Measurements from ENCODE around the gene OR5L1. TPM values are rescaled to one million over a fixed set of nuclear protein-coding genes. Genes with fewer than 3 reads are reported as not detected.

Gene OR5L1
- total RNA-seq: not detected in 2 replicates

DNA sequence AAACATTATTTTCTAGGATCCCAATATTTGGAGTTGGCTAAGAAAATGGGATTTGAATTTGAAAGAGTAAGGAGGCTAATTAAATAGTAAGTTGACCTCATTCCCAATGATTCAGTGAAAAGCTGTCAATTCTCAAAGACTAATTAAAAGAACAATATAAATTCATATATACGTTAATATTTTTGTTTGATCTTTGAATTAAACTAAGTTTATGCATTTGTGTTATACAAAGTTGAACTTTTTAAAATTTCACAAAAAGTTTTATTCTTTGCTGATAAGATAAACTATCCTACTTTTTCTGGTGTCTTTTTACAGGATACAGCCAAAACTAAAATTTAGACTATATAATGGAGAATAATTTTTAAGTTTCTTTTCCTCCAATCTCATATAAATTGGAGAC lies at the start of gene OR5L1:
OR5L1 (plus strand) TSS at position 301 of the 400 bp plus-strand sequence. CDS start 100 bp downstream, outside the sequence.
- no peak for DNase-seq (ENCODE audit: extremely low read depth, low read depth, low spot score)

DNA sequence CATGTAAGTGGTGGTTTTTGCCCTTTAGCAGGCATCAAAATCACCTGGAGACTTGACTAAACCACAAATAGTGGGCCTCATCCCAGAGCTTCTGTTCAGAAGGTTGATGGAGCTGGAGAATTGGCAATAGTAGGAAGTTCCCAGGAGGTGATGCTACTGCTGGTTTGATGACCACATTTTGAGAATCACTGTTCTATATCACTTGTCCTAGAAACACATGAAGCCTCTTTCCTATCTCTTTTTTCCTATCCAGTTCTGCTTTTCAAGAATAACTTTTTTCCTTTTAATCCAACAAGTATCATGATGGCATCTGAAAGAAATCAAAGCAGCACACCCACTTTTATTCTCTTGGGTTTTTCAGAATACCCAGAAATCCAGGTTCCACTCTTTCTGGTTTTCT lies 38.0 kb upstream of the OR5L1 start, which contains the start of gene OR5D13:
OR5D13 (plus strand) TSS at position 301 of the 400 bp plus-strand sequence; CDS start at position 301, 0 bp downstream.
- no peak for DNase-seq (ENCODE audit: extremely low read depth, low read depth, low spot score)

DNA sequence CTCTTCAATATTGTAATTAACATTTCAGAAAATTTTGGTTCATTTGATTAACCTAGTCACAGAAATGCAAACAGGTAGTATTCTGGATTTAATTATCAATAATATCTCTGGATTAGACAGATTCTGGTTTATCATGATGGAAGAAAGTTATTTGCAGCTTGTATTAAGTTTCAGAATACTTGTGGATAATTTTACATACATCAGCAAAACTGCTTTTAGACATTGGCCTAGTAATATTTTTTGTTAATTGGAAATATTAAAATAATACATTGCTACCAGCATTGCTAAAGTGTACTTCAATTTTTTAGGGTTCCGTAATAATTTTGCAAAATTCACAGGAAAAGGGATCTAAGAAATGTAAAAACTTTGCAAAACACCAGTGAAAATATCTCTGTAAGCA lies 19.6 kb upstream of the OR5L1 start:
- no peak for DNase-seq (ENCODE audit: extremely low read depth, low read depth, low spot score)

DNA sequence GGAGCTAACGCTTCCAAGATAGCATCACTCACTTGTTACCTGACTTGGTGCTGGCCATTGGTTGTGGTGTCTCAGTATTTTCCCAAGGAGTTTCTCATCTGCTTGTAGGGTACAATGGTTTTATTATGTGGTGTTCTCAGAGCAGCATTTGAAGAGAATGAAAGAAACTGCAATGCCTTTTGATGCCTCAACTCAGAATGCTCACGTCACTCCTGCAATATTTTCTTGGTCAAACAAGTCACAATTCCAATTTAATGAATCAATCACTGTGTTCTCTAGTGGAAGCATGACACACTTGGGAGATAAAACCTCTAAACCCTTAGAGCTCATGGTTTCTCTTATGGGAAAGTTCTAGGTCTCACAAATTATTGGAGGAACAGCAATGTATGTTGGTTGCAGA lies 17.8 kb upstream of the OR5L1 start:
- no peak for DNase-seq (ENCODE audit: extremely low read depth, low read depth, low spot score)

DNA sequence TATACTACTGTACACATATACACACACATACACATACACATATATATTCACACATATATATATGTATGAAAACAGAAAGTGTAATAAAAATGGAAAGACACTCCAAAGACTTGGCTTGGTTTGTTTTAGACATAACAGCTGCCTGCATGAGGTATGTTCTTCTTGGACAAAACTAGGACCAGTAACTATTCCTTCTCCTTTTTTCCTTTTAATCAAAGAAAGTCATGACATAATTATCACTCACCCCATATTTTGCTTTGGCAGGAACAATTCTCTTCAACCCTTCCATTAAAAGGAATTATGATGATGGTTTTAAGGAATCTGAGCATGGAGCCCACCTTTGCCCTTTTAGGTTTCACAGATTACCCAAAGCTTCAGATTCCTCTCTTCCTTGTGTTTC lies 15.9 kb upstream of the OR5L1 start, which contains the start of gene OR5D14:
OR5D14 (plus strand) TSS at position 301 of the 400 bp plus-strand sequence; CDS start at position 301, 0 bp downstream.
- DNase-seq (ENCODE audit: extremely low read depth, low read depth, low spot score): no peak

DNA sequence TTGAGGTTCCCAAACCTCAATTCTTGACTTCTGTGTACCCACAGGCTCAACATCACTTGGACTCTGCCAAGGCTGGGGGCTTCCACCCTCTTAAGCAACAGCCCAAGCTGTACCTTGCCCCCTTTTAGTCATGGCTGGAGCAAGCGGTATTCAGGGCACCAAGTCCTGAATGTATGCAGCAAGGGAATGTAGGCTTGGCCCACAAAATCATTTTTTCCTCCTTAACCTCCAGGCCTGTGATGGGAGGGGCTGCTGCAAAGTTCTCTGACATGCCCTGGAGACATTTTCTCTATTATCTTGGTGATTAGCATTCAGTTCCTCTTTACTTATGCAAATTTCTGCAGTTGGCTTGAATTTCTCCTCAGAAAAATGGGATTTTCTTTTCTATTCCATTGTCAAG lies 4.9 kb upstream of the OR5L1 start:
- no peak for DNase-seq (ENCODE audit: extremely low read depth, low read depth, low spot score)

DNA sequence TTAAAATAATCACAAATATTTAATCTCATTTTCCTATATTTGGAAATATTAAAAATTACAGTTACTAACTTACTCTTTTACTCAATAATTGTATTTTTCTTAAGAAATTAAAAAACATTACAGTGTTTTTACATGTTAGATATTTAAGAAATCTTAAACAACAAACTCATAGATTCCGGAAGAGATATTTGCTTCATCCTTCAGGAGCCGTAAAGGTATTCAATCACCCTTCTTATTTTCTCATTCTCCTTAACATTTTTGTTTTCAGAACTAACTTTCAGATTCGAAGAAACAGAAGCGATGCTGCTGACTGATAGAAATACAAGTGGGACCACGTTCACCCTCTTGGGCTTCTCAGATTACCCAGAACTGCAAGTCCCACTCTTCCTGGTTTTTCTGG lies 8.2 kb downstream of the OR5L1 start, which contains the start of gene OR5D18:
OR5D18 (plus strand) TSS at position 301 of the 400 bp plus-strand sequence; CDS start at position 301, 0 bp downstream.
- DNase-seq (ENCODE audit: extremely low read depth, low read depth, low spot score): no peak

DNA sequence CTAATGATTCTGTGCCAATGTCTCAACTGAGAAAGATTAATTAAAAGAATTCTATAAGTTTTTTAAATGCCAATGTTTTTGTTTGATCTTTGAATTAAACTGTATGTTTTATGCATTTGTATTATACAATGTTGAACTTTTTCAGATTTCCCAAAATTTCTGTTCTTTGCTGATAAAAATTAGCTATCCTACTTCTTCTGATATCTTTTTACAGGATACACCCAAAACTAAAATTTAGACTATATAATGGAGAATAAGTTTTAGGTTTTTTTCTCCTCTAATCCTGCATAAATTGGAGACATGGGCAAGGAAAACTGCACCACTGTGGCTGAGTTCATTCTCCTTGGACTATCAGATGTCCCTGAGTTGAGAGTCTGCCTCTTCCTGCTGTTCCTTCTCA lies 15.8 kb downstream of the OR5L1 start, which contains the start of gene OR5L2:
OR5L2 (plus strand) TSS at position 301 of the 400 bp plus-strand sequence; CDS start at position 301, 0 bp downstream.
- no peak for DNase-seq (ENCODE audit: extremely low read depth, low read depth, low spot score)

DNA sequence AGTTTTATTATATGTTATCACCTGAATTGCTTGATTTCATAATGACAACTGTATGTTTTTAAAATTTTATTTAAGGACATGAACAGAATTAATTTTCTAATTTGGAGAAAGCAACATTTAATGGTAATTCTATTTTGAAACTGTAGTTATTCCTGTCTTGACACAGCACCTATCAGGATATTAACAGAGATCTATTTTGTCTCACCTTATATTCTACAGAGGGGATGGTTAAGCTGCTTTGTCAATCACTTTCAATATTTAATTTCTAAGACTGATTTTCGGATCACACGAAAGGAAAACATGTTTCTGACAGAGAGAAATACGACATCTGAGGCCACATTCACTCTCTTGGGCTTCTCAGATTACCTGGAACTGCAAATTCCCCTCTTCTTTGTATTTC lies 27.3 kb downstream of the OR5L1 start, which contains the start of gene OR5D16:
OR5D16 (plus strand) TSS at position 301 of the 400 bp plus-strand sequence; CDS start at position 301, 0 bp downstream.
- DNase-seq (ENCODE audit: extremely low read depth, low read depth, low spot score): no peak

DNA sequence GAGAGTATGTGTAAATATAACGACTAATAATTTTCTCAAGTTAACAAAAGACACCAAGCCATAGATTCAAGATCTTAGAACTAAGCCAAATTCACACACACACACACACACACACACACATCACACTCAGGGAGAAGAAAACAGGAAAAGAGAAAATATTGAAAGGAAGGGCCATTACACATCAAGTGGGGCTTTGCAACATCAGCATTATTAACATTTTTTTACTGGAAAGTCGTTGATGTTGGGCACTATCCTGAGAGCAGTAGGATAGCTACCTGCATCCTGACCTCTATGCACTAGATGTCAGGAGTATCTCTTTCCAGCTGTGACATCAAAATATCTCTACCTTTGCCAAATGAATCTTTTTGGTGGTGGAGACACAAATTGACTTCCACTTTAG lies 36.3 kb downstream of the OR5L1 start:
- no peak for DNase-seq (ENCODE audit: extremely low read depth, low read depth, low spot score)

DNA sequence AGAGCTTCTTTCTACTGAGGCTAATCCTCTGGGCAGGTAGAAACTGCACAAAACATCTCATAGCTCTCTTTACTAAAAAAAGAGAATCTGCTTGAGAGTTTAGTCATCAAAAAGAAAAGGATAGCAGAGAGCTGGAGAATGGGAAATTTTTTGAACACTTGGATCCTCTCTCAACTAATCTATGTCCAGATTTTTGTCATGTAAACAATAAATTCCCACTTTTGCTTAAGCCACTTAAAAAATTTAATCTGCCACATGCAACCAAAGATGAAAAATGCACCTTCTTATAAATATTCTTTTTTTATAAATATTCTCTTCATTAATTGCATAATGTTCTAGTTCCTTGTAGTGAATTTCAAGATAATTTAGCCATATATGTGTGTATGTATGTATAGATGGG lies 37.9 kb downstream of the OR5L1 start:
- DNase-seq (ENCODE audit: extremely low read depth, low read depth, low spot score): no peak

DNA sequence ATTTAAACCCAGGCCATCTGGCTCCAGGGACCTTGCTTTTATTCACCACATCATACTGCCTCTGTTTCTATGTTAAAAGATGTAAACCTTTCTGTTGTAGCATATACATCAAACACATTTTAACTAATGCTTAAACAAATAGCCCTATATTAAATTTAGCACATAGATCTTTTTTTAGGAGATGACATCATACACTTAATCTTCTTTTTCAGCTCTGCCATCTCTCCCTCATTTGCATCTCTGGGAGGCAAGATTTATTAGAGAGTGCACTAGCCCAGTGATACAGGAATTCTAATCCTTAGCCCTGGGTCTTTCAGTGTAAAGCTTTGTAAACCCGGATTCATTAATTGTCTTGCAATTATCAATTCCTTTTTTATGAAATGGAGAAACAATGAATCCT lies 41.0 kb downstream of the OR5L1 start:
- no peak for DNase-seq (ENCODE audit: extremely low read depth, low read depth, low spot score)

DNA sequence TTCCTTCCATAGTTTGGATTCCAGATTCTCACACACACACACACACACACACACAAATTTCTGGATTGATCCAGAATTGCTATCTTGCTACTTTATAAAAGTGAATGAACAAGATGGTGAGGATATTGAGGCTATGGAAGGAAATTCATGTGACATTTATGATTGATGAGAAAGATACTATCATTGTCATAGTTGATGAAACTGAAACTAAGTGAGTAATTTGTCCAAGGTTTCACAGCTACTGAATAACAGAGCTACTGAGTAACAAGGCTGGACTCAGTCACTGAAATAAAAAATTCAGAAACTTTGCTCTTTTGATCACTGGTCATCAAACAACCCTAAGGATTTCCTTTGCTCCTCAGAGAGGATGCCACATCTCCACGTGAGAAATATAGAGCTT lies 43.5 kb downstream of the OR5L1 start:
- DNase-seq (ENCODE audit: extremely low read depth, low read depth, low spot score): no peak

Other genes starting within 250 kb of the OR5L1 start
- gene OR4C16, start 239.2 kb upstream of the OR5L1 start, total RNA-seq: not detected in 2 replicates
- gene OR4C11, start 203.7 kb upstream of the OR5L1 start, total RNA-seq: not detected in 2 replicates
- not detected in 2 replicates for gene OR4P4, start 176.3 kb upstream of the OR5L1 start, total RNA-seq
- not detected in 2 replicates for gene OR4S2, start 163.0 kb upstream of the OR5L1 start, total RNA-seq
- not detected in 2 replicates for gene OR4C6, start 149.2 kb upstream of the OR5L1 start, total RNA-seq
- gene OR5D13, start 37.9 kb upstream of the OR5L1 start, total RNA-seq: not detected in 2 replicates
- gene OR5D14, start 15.8 kb upstream of the OR5L1 start, total RNA-seq: not detected in 2 replicates
- gene OR5D18, start 8.3 kb downstream of the OR5L1 start, total RNA-seq: not detected in 2 replicates
- not detected in 2 replicates for gene OR5L2, start 15.9 kb downstream of the OR5L1 start, total RNA-seq
- not detected in 2 replicates for gene OR5D16, start 27.4 kb downstream of the OR5L1 start, total RNA-seq
- not detected in 2 replicates for gene TRIM51, start 71.9 kb downstream of the OR5L1 start, total RNA-seq
- not detected in 2 replicates for gene OR5W2, start 103.2 kb downstream of the OR5L1 start, total RNA-seq
- gene OR5I1, start 125.0 kb downstream of the OR5L1 start, total RNA-seq: not detected in 2 replicates
- gene OR10AG1, start 158.6 kb downstream of the OR5L1 start, total RNA-seq: not detected in 2 replicates
- not detected in 2 replicates for gene OR5F1, start 183.3 kb downstream of the OR5L1 start, total RNA-seq
- gene OR5AS1, start 216.3 kb downstream of the OR5L1 start, total RNA-seq: not detected in 2 replicates